ENCODE data around the gene USH1C.

USH1C gene

GRCh38 chr11:17479284-17480214, 64.7 kb downstream of the USH1C start:
- Mint-ChIP-seq H3K9me3 (peaks cover 0 to 3% of the 10 kb centered on the region in 2 donors), H3K27ac (no peak overlapping the region), H3K4me3 (no peak overlapping the region), H3K4me1 (peaks cover 0 to 5% of the 10 kb centered on the region in 2 donors), H3K27me3 (peaks cover 46 to 58% of the 10 kb centered on the region in 2 donors), H3K36me3 (no peaks in the 10 kb centered on the region)
- DNase-seq (no peak), ATAC-seq (replicated peaks) (no peak)

- peaks cover 60 to 73% of the 10 kb centered on the region in 2 donors for H3K27me3 Mint-ChIP-seq
- H3K36me3 Mint-ChIP-seq, result no peaks in the 10 kb centered on the region
- peaks cover 0 to 5% of the 10 kb centered on the region in 2 donors for H3K4me1 Mint-ChIP-seq
- no peak for ATAC-seq (replicated peaks)
- H3K4me3 Mint-ChIP-seq, result no peak overlapping the region
- no peaks in the 10 kb centered on the region for H3K9me3 Mint-ChIP-seq
- no peak for DNase-seq
- no peak overlapping the region for H3K27ac Mint-ChIP-seq
These were observed 66.1 kb downstream of the USH1C start for GRCh38 chr11:17478070-17478469.

GRCh38 chr11:17477361-17477760, 66.9 kb downstream of the USH1C start:
- ATAC-seq (replicated peaks), result no peak
- no peak overlapping the region for H3K27ac Mint-ChIP-seq
- no peak for DNase-seq
- no peak overlapping the region for H3K4me3 Mint-ChIP-seq
- no peaks in the 10 kb centered on the region for H3K36me3 Mint-ChIP-seq
- no peaks in the 10 kb centered on the region for H3K9me3 Mint-ChIP-seq
- H3K4me1 Mint-ChIP-seq, result peaks cover 0 to 5% of the 10 kb centered on the region in 2 donors
- peaks cover 62 to 80% of the 10 kb centered on the region in 2 donors for H3K27me3 Mint-ChIP-seq

GRCh38 chr11:17477084-17477333, 67.2 kb downstream of the USH1C start:
- H3K4me1 Mint-ChIP-seq, result peaks cover 0 to 5% of the 10 kb centered on the region in 2 donors
- no peak overlapping the region for H3K27ac Mint-ChIP-seq

GRCh38 chr11:17476317-17477083, 67.7 kb downstream of the USH1C start, which contains the start of gene ABCC8:
ABCC8 (minus strand) TSS chr11:17476845; CDS start chr11:17476776, 69 bp downstream.
- Mint-ChIP-seq H3K9me3 (no peaks in the 10 kb centered on the region), H3K4me1 (peaks cover 0 to 5% of the 10 kb centered on the region in 2 donors), H3K4me3 (peak within 1 kb of the TSS; percentile 33 to 42), H3K36me3 (no peaks in the 10 kb centered on the region), H3K27me3 (peaks cover 62 to 81% of the 10 kb centered on the region in 2 donors), H3K27ac (no peak within 1 kb of the TSS)
- ATAC-seq (replicated peaks) (no peak), DNase-seq (no peak)

More at GRCh38 chr11:17477084-17477333, 67.2 kb downstream of the USH1C start:
- no peak for ATAC-seq (replicated peaks)
- H3K27me3 Mint-ChIP-seq, result peaks cover 62 to 80% of the 10 kb centered on the region in 2 donors
- DNase-seq, result no peak
- H3K9me3 Mint-ChIP-seq, result no peaks in the 10 kb centered on the region
- H3K36me3 Mint-ChIP-seq, result no peaks in the 10 kb centered on the region
- H3K4me3 Mint-ChIP-seq, result no peak overlapping the region

GRCh38 chr11:17475666-17476316, 68.4 kb downstream of the USH1C start:
- DNase-seq, result no peak
- Mint-ChIP-seq H3K27me3 (peaks cover 62 to 81% of the 10 kb centered on the region in 2 donors), H3K4me3 (peak overlapping the region; percentile 33 to 42), H3K27ac (no peak overlapping the region), H3K9me3 (no peaks in the 10 kb centered on the region), H3K36me3 (no peaks in the 10 kb centered on the region), H3K4me1 (peaks cover 0 to 5% of the 10 kb centered on the region in 2 donors)
- ATAC-seq (replicated peaks), result no peak

- DNase-seq (no peak), ATAC-seq (replicated peaks) (peak in 1 of 2 donors; percentile 21)
- H3K27ac Mint-ChIP-seq, result no peak overlapping the region
- H3K27me3 Mint-ChIP-seq, result peaks cover 58 to 71% of the 10 kb centered on the region in 2 donors
- no peak overlapping the region for H3K4me3 Mint-ChIP-seq
- peaks cover 0 to 5% of the 10 kb centered on the region in 2 donors for H3K4me1 Mint-ChIP-seq
- peaks cover 0 to 3% of the 10 kb centered on the region in 2 donors for H3K9me3 Mint-ChIP-seq
- H3K36me3 Mint-ChIP-seq, result no peaks in the 10 kb centered on the region
These were observed 71.0 kb downstream of the USH1C start for GRCh38 chr11:17473071-17473744.

- peaks cover 0 to 5% of the 10 kb centered on the region in 2 donors for H3K4me1 Mint-ChIP-seq
- no peak for ATAC-seq (replicated peaks)
- H3K27me3 Mint-ChIP-seq, result peaks cover 51 to 66% of the 10 kb centered on the region in 2 donors
- no peak overlapping the region for H3K27ac Mint-ChIP-seq
- H3K9me3 Mint-ChIP-seq, result peaks cover 0 to 3% of the 10 kb centered on the region in 2 donors
- DNase-seq, result no peak
- no peak overlapping the region for H3K4me3 Mint-ChIP-seq
- no peaks in the 10 kb centered on the region for H3K36me3 Mint-ChIP-seq
These were observed 71.7 kb downstream of the USH1C start for GRCh38 chr11:17472467-17472866.

GRCh38 chr11:17471501-17471900, 72.7 kb downstream of the USH1C start:
- no peak for DNase-seq
- no peak overlapping the region for H3K4me3 Mint-ChIP-seq
- no peaks in the 10 kb centered on the region for H3K36me3 Mint-ChIP-seq
- ATAC-seq (replicated peaks), result no peak
- peaks cover 42 to 63% of the 10 kb centered on the region in 2 donors for H3K27me3 Mint-ChIP-seq
- H3K9me3 Mint-ChIP-seq, result peaks cover 0 to 3% of the 10 kb centered on the region in 2 donors
- H3K4me1 Mint-ChIP-seq, result peaks cover 0 to 5% of the 10 kb centered on the region in 2 donors
- no peak overlapping the region for H3K27ac Mint-ChIP-seq

- H3K36me3 Mint-ChIP-seq, result no peaks in the 10 kb centered on the region
- H3K27me3 Mint-ChIP-seq, result peaks cover 30 to 48% of the 10 kb centered on the region in 2 donors
- H3K27ac Mint-ChIP-seq, result no peak overlapping the region
- H3K4me1 Mint-ChIP-seq, result no peaks in the 10 kb centered on the region
- peaks cover 0 to 3% of the 10 kb centered on the region in 2 donors for H3K9me3 Mint-ChIP-seq
- H3K4me3 Mint-ChIP-seq, result no peak overlapping the region
- no peak for DNase-seq
- ATAC-seq (replicated peaks), result no peak
These were observed 74.2 kb downstream of the USH1C start for GRCh38 chr11:17469998-17470397.

GRCh38 chr11:17468122-17468521, 76.1 kb downstream of the USH1C start:
- H3K9me3 Mint-ChIP-seq, result peaks cover 0 to 3% of the 10 kb centered on the region in 2 donors
- DNase-seq, result no peak
- H3K4me1 Mint-ChIP-seq, result no peaks in the 10 kb centered on the region
- no peaks in the 10 kb centered on the region for H3K36me3 Mint-ChIP-seq
- no peak overlapping the region for H3K4me3 Mint-ChIP-seq
- ATAC-seq (replicated peaks), result no peak
- H3K27ac Mint-ChIP-seq, result no peak overlapping the region
- peaks cover 15 to 29% of the 10 kb centered on the region in 2 donors for H3K27me3 Mint-ChIP-seq

- Mint-ChIP-seq H3K9me3 (no peaks in the 10 kb centered on the region), H3K27me3 (peaks cover 6% of the 10 kb centered on the region in 2 donors), H3K36me3 (no peaks in the 10 kb centered on the region), H3K27ac (no peak overlapping the region), H3K4me3 (no peak overlapping the region), H3K4me1 (no peaks in the 10 kb centered on the region)
- no peak for ATAC-seq (replicated peaks)
- no peak for DNase-seq
These were observed 80.6 kb downstream of the USH1C start for GRCh38 chr11:17463546-17464174.

- no peak for DNase-seq
- H3K36me3 Mint-ChIP-seq, result no peaks in the 10 kb centered on the region
These were observed 81.3 kb downstream of the USH1C start for GRCh38 chr11:17462940-17463339.

More at GRCh38 chr11:17462940-17463339, 81.3 kb downstream of the USH1C start:
- Mint-ChIP-seq H3K27me3 (peaks cover 6% of the 10 kb centered on the region in 2 donors), H3K27ac (no peak overlapping the region), H3K4me3 (no peak overlapping the region), H3K4me1 (no peaks in the 10 kb centered on the region), H3K9me3 (no peaks in the 10 kb centered on the region)
- no peak for ATAC-seq (replicated peaks)

All from stimulated activated naive B cell treated with anti-CD40 and anti-IgM and Interleukin-4, amounts not matched to agents 10 μg/mL and 1 μg/mL and 100 μg/mL, for 72 hours (primary cell).